HG03442 (cell line): ENCODE data around the gene SNX33.
"Not testable (repeated sequence)": the region's sequence is repeated elsewhere in the genome, so short reads cannot be mapped to it uniquely, and the experiment has no call there.

Experiments
- ATAC-seq: cut with Tn5 transposase; IDR thresholded peaks from one replicate; pipeline ENCODE4 v1.9.1; 2021; ENCODE audit warnings: mild to moderate bottlenecking, moderate library complexity; ENCODE audit not compliant: unreplicated experiment

SNX33 gene

GRCh38 chr15:75682181-75683135, 34.7 kb downstream of the SNX33 start:
- ATAC-seq: no peak

GRCh38 chr15:75683646-75684312, 36.1 kb downstream of the SNX33 start:
- ATAC-seq: not testable (repeated sequence)

- no peak for ATAC-seq
These were observed 36.9 kb downstream of the SNX33 start for GRCh38 chr15:75684648-75685047.

DNA sequence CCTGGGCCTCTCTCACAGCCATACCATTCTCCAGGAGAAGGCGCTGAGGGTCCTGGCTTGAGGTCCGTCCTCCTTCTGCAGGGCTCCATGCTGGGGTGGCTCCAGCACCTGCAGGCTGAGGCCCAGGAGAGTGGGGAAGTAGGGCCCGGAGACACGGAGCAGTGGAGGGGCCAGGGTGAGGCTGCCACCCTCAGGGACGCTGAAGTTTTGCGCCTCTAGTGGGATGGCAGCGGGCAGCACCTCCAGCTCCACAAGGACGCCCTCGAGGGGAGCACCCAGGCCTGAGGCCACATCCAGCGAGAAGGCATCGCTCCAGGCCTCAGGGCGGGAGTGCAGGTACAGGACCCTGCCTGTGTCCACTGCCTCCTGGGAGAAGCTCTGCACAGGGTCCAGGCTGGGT, 37.5 kb downstream of the SNX33 start:
- ATAC-seq: no peak

DNA sequence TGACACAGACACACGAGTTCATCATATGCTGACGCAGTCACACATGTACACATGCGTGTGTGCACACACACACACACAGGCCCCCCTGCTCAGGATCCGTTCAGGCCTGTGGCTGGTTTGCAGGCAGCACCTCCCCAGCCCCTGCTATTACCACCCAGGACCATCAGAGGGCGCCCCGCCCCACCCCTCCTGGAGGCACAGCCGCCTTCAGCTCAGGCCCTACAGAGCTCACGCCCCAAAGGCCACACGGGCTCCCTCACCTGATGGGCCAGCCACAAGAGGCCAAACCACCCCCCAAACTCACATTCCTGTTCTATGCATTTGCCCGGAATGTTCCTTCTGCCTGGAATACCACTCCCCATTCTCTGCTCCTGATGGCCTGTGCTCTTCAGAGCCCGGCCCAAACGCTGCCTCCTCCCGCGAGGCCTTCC, 38.5 kb downstream of the SNX33 start:
- ATAC-seq: not testable (repeated sequence)

GRCh38 chr15:75687486-75688277, 40.0 kb downstream of the SNX33 start:
- ATAC-seq: no peak

DNA sequence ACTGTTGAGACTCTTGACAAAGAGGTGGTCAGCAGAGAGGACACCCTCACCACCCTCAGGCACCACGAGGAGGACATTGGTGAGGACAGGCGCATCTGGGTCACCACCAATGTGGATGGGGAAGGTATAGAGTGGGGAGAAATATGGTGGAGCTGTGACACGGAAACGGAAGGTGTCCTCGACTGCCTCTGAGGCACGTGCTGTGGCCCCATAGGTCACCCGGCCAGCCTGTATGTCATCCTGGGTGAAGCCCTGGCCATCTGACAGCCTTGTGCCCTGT, 40.5 kb downstream of the SNX33 start:
- ATAC-seq: no peak

DNA sequence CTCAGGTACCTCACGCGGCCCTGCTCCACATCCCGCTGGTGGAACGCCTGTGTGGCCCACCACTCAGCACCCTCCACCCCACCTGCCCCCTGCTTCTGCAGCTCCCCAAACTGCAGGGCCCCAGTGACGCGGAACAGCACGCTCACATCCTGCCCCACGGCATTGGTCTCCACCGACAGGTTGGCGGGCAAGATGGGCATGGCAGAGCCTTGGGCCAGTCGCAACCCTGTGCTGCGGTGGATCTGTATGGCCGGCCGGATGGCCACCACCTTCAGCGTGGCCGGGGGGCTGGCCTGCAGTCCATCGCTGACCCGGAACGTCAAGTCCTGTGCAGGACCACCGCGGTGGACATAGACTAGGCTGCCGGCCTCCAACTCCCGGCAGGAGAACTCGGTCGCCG, 41.1 kb downstream of the SNX33 start:
- no peak for ATAC-seq

DNA sequence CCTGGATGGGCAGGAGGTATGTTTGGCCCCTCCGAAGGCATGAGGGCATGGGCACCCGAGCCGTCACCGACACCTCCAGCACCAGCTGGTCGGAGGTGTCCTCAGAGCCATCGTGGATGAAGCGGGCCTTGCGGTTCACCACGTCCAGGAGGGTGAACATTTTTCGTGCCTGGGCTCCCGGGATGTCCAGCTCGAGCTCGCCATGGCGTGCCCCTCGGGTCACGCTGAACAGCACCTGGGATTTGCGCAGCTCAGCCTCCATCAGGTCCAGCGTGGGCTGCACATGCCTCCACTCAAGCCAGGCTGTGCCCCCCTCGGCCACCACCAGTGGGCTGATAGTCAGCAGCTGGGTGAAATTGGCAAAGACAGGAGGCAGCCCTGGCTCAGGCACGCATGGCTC, 41.7 kb downstream of the SNX33 start:
- not testable (repeated sequence) for ATAC-seq

DNA sequence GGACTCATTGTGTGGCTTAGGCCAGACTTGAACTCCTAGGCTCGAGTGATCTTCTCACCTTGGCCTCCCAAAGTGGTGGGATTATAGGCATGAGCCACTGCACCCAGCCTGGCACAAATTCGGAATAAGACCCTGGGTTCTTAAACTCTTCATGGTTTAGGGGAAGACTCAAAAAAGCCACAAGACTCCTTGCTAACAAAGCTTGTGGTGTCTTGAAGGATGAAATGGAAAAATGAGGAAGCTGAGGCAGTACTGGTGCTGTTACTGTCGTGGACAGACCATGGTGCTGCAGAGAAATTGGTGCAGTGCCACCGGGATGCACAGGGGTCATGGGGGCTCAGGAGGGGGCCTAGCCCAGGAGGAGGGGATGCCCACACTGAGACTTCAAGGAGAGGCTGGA, 44.6 kb downstream of the SNX33 start:
- ATAC-seq: not testable (repeated sequence)

- not testable (repeated sequence) for ATAC-seq
These were observed 45.3 kb downstream of the SNX33 start for GRCh38 chr15:75693028-75693427.

GRCh38 chr15:75693501-75694240, 46.0 kb downstream of the SNX33 start:
- no peak for ATAC-seq

DNA sequence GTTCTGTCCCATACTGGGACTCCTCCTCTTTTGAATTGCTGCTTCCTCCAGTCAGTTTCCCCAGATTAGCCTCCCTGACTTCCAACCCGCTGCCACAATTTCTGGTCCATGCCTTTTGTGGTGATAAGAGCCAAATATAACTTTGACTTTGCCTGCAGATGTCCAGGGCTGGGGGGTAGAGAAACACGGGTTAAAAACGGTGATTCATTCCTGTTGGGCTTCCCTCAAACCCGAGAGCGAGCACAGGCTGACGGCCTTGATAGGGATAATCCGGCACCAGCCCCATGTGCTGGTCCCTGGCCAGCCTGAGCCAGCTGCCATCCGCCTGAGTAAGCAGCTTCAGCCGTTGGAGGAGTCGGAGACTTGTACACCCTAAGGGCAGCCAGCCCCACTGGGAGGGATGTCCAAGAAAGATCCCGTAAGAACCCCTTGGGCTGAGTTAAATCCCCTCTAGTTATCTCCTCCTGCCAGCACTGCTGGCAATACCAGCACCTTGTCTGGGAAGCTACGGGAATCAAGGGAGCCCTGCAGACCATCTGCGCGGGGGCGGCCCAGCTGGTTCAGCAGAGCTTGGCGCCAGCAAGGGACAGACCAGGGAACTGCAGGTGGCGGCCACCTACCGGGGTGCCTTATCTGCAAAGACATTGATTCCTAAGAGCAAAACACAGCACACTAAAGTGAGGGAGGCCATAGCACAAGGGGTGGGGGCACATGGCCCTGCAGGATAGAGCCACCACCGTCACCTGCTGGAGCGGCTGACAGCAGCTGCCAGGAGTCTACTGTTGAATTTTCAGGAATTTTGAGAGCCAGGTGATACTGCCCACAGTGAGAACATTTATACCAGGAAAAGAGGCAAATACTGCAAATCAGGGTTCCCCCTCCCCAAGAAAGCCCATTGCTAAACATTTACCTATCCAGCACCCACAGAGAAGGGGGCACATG, 46.8 kb downstream of the SNX33 start:
- no peak for ATAC-seq

DNA sequence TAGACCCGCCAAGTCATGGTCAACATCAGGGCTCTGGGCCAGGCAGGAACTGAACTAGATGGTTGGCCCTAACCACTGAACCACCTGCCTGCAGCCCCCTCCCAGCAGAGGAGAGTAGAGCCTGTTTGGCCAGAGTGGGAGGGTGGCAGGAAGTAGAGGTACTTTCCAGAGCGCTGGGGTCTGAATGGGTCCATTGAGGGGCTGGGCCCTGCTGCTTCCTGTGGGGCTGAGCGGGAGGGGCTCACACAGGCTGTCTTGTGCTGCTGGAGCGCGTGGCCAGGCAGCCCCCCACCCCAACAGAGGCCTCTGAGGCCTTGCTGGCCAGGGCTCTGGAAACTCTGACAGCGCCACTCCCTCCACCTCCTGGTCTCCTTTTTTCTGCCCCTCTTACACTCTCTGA, 47.5 kb downstream of the SNX33 start:
- ATAC-seq: no peak

- no peak for ATAC-seq
These were observed 48.1 kb downstream of the SNX33 start for GRCh38 chr15:75695634-75696310.

GRCh38 chr15:75696311-75696720, 48.6 kb downstream of the SNX33 start:
- ATAC-seq: no peak

- no peak for ATAC-seq
These were observed 49.1 kb downstream of the SNX33 start for GRCh38 chr15:75696854-75697259.

DNA sequence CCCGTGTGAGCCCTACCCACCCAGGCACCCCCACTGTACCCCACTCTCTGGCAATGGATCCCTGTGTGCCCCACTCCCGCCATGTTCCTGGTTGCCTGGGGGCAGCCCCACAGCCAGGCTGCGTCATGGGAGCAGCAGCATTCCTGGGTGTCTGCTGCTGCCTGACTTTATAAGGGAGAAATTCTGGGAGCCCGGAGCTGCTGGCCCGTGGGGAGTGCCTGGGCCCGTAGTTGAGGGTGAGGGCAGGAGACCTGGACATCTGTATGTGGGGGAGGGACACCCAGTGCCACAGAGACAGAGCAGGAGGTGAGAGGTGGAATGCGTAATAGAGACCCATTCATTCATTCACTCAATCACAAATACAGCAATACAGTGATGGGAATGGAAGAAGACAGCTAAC, 49.8 kb downstream of the SNX33 start:
- ATAC-seq: no peak
